Stimulated activated CD8-positive, alpha-beta memory T cell treated with anti-CD3 and anti-CD28 coated beads, Interleukin-15, amount 100 ng/mL, for 24 hours (primary cell): ENCODE results near the gene PI4KA.
"Not testable (repeated sequence)": the region's sequence is repeated elsewhere in the genome, so short reads cannot be mapped to it uniquely, and the experiment has no call there.

ENCODE experiments used
- DNase-seq: peaks from one replicate; pipeline ENCODE4 v3.0.0-alpha.2; 2020; ENCODE audit warnings: low read depth

Gene PI4KA

GRCh38 chr22:20663137-20663828 is 195.3 kb downstream of the PI4KA start:
- no peak for DNase-seq

- not testable (repeated sequence) for DNase-seq
Measured at GRCh38 chr22:20662524-20663036, 196.0 kb downstream of the PI4KA start.

DNA sequence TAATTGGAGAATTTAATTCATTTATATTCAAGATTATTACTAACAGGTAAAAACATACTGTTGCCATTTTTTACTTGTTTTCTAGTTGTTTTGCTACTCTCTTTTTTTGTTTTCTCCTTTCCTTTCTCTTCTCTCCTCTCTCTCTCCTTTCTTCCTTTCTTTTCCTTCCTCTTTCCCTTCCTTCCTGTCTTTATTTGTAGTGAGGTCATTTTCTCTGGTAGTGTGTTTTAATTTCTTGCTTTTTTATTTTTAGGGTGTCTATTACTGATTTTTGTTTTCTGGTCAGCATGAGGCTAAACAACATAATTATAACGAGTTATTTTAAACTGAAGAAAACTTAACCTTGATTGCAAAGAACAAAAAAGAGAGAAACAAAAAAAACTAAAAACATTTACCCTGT is 197.1 kb downstream of the PI4KA start:
- no peak for DNase-seq

- no peak for DNase-seq
Measured at GRCh38 chr22:20660441-20661054, 198.1 kb downstream of the PI4KA start.

DNA sequence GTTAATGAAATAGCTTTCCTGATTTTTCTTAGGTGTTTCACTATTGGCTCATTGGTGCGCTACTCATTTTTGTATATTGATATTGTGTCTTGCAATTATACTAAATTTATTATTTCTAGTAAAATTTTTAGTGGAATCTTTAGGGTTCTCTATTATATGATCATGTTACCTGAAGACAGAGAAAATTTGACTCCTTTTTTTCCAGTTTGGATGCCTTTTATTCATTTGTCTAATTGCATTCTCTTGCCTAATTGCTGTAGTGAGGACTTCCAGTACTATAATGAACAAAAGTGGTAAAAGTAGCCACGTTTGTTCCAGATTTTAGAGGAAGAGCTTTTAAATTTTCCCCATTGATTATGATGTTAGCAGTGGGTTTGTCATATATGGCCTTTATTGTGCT is 198.7 kb downstream of the PI4KA start:
- no peak for DNase-seq

- no peak for DNase-seq
Measured at GRCh38 chr22:20659258-20659657, 199.4 kb downstream of the PI4KA start.

DNA sequence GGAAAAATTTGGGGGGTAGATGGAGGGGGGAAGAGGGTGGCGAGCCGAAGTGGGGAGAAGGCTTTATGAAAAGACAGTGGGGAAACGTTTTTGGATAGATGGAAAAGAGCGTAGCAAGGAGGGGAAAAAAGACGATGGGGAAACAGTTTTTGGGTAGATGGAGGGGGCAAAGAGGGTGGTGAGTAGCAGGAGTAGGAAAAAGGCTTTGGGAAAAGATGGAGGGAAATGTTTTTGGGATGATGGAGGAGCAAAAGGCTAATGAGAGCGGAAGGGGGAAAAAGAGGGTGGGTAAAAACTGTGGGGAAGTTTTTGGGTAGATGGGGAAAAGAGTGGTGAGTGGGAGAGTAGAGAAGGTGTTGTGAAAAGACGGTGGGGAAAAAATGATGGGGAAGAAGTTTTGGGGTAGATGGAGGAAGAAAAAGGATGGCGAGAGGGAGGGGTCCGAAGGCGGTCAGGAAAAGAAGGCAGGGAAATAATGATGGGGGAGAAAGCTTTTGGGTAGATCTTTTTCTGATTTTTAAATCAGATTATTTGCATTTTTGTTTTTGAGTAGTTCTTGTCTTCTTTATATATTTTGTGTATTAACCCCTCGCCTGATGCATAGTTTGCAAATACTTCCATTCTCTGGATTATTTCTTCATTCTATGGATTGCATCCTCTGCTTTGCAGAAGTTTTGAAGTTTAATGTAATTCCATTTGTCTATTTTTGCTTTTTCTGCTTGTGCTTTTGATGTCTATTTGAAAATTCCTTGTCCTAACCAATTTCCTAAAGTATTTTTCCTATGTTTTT is 200.0 kb downstream of the PI4KA start:
- no peak for DNase-seq

- no peak for DNase-seq
Measured at GRCh38 chr22:20657963-20658362, 200.6 kb downstream of the PI4KA start.
